HG02884 (cell line): Measurements from ENCODE around the gene SQSTM1.
A peak's percentile ranks its signal among the peaks of the same experiment; 100 is the strongest.

Source experiments
- ATAC-seq: cut with Tn5 transposase; IDR thresholded peaks from one replicate; pipeline ENCODE4 v1.9.1; 2021; ENCODE audit warnings: mild to moderate bottlenecking, moderate library complexity; ENCODE audit not compliant: unreplicated experiment

The SQSTM1 gene

DNA sequence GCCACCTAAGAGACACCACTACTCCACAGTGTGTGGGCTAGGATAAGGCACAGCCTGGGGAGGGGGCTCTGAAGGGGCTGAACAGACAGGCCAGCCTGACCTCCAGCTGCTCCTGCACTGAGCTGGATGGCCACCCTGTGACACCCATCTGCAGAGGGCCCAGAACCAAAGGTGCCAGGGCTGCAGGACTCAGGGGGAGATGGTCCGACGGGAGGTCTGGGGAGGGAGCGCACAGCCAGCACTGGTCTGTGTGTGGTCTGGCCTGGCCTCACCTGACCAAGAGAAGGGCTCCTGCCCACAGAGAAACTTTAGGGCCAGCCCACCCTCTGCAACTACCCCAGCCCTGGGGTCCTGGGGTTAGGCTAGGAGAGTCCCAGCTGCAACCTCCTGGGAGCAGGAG is 26.1 kb upstream of the SQSTM1 start:
- no peak for ATAC-seq

DNA sequence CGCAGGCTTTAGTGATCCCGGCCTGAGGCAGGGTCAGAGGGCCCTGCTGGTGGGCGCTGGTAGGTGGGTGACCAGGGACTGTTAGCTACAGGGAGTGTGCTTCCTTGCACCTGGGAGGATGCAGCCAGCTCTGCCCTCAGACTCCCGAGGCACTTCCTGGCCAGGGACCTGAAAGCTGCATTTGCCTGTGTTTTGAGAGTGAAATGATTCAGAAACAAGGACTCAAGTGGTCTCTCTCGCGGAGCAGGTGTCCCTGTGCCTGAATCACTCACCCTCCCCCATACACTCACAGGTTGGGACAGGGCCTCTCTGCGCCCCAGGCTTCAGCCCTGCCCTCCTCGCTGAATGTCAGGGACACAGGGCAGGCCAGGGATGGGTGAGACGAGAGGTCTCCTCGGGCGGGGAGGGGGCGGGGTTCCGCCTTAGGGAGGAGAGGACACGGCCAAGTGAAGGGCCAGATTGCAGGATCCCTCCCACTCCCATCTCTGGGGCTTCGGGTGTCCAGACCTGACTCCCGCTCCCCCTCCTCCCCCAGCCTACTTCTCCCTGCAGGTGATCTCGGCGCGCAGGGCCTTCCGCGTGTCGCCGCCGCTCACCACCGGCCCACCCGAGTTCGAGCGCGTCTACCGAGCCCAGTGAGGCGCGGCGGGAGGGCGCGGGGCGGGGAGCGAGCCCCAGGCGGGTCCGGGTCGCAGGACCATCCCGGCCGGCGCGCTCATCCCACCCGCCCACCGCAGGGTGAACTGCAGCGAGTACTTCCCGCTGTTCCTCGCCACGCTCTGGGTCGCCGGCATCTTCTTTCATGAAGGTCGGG is 25.4 kb upstream of the SQSTM1 start:
- no peak for ATAC-seq

DNA sequence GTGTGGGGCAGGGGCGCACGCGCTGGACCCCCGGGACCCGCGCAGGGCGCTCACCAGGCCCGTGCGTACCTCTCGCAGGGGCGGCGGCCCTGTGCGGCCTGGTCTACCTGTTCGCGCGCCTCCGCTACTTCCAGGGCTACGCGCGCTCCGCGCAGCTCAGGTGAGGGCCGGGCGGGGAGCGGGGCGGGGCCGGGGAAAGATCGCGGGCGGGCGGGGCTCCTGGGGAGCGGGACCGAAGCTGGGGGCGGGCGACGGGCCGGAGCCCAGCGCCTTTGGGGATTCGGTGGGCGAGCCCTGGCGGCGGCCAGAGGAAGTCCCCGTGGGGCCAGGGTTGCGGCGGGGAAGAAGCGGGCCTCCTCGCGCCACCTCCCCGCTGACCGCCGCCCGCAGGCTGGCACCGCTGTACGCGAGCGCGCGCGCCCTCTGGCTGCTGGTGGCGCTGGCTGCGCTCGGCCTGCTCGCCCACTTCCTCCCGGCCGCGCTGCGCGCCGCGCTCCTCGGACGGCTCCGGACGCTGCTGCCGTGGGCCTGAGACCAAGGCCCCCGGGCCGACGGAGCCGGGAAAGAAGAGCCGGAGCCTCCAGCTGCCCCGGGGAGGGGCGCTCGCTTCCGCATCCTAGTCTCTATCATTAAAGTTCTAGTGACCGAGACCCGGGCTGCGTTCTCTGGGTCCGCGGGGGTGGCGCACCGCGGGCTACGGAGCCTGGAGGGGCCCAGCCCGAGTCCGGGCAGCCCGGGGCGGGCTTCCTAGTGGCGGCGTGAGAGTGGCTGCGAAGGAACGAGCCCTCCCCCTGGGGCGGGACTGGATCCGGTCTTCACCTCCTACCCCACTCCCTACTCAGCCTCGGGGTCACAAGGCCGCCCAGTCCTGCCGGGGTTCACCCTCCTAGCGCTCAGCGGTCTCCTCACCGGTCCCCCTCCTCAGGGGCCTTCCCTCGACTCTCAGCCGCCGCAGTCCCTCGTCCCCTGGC is 24.6 kb upstream of the SQSTM1 start:
- peak; percentile 71 for ATAC-seq

DNA sequence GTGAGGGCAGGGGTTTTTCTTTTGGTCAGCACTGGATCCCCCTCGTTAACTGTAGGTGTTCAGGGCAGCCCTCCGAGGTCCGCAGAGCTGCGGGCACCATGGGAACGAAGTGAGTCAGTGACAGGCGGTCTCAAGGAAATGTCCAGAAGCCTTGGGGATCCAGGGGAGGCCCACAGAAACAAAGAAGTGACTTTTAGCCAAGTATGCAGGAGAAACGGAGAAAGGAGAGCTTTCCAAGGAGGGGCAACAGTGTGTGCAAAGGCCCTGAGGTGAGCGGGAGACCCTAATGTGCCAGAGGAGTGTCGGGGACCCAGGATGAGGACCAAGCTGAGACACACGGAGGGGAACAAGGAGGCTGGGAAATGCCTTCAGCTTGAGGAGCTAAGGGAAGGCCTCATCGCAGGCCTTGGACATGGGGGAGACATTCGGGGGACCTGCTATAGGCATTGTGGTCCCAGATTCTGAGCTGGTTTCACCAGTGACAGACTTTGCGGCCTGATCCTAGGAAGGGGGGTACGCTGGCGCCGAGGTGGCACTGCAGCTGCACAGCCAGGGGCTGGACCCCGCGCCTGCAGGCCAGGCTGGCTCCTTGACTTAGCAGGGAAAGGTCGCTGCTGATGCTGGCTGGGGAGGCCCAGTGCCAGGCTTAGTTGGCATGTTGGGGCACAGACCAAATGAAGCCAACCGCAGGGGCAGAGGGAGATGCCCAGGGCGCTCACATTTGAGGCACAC is 23.7 kb upstream of the SQSTM1 start:
- no peak for ATAC-seq

DNA sequence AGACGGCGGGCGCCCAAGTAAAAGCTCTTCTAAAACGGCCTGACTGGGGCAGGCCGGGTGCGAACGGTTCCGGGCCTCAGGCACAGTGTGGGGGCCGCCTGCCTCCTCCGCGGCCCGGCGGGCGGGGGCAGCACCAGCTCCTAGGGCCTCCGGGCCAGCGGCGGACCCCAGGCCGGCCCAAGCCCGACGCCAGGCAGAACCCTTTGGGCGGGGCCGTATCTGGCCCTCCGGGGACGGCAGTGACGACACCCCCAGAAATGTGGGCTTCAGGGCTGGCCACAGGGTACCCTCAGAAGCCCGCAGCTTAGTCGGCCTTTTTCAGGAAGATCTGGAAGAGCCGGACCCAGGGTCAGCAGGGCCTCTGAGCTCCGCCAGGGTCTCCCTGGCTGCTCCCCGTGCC is 23.0 kb upstream of the SQSTM1 start:
- ATAC-seq = no peak

GRCh38 chr5:179798144-179798770 is 22.4 kb upstream of the SQSTM1 start:
- no peak for ATAC-seq

DNA sequence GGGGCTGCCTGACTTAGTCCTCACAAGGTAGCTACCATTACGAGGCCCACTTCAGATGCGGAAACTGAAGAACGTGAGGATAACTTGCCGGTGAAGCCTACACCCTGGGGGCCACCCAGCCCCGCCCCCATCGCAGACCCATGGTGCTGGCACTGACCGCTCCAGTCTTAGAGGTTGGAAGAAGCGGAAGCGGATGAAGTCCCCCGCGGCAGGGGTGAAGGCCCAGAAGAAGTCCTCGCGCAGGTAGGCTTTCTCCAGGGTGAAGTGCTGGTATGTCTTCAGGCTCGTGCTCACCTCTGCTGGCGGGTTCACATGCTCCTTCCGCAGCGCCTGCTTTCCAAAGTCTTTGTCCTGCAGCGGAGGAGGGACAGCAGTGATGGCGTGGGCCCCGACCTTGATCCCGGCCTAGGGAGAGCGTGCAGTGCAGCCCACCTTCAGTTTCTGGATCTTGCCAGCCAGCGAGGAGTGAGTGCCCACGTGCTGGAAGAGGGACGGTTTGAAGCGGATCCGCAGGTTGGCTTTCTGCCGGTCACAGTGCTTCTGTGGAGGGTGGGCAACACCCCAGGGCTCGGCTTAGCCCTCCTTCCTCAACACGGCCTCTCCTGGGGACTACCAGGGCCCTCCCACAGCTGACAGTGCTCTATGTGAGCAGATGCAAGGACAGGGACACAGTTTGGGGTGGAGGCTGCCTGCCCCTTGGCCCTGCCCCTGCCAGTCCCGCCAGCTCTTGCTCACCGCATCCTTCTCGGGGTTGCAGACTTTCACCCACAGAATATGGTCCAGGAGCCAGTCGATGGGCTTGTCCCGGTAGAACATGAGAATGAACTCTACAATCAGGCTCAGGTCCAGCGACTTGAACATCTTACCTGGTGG is 21.7 kb upstream of the SQSTM1 start:
- no peak for ATAC-seq

- no peak for ATAC-seq
Observed at GRCh38 chr5:179799644-179799973, 21.1 kb upstream of the SQSTM1 start.

DNA sequence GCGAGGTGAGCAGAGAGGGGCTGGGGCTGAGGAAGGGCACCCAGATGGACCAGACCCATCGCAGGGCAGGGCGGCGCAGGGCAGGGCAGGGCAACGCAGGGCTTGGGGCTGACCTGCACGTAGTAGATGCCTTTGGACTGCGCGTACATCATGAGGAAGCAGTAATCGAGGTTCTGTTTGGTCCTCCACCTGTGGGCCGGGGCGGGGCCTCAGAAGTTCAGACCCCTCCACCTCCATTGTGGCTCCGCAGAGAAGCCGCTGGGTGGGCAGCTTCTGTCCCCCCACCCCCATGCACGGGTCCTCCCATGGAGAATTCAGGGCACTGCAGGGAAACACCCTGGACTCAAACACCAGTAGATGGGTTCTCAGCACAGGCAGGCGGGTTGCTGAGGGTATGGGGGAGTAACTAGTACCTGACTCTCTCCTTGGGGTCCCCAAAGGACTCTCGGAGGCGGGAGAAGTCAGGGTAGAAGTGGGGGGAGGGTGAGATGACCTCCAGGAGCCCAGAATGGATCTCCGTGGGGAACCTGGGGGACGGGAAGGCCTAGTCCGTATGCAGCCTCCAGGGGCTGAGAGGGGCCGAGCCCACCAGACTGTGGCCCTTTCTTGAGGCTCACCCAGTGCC is 20.5 kb upstream of the SQSTM1 start:
- no peak for ATAC-seq

DNA sequence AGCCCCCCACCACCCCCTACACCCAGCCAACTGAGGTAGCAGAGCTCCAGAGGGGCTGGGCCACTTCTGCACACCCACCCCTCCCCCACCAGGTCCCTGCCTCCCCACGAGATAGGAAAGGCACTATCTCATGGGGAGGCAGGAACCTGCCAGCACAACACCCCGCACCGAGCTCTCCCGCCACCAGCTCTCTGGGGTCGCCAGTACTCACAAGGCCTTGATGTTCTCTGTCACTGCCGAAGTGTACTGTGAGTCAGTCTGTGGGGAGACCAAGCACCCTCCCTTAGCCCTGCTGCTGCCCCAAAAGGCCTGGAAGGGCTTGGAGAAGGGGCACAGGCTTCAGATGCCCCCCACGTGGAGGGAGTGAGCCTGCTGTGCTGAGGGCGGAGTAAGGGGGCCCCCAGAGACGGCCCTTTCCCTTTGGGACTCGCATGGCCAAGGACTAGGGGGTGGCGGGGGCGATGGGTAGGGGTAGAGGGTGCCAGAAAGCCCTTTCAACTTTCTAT is 20.0 kb upstream of the SQSTM1 start:
- ATAC-seq = no peak

GRCh38 chr5:179801304-179802206 is 19.1 kb upstream of the SQSTM1 start:
- ATAC-seq = peak; percentile 33

- no peak for ATAC-seq
Observed at GRCh38 chr5:179802207-179802883, 18.4 kb upstream of the SQSTM1 start.

- ATAC-seq = no peak
Observed at GRCh38 chr5:179802950-179803562, 17.6 kb upstream of the SQSTM1 start.

GRCh38 chr5:179803651-179804554 is 16.8 kb upstream of the SQSTM1 start:
- no peak for ATAC-seq

DNA sequence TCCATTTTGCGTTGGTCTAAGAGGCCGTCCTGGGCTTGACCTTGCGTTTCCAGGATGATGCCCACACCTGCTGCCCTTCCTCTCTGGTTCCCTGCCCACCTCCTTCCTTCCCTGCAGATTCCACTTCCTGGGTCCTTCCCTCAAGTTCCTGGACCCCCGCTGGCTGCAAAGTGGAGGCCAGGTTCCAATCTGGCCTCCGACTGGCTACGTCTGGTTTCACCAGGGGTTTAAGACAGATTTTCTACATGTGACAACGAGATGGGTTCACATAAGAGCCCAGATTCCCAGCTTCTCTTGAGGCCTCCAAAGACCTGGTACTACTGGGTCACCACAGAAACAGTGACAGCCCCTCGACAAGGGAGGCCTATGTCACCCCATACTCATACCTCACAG is 16.2 kb upstream of the SQSTM1 start:
- no peak for ATAC-seq

- ATAC-seq = no peak
Observed at GRCh38 chr5:179805070-179805528, 15.6 kb upstream of the SQSTM1 start.
